Gastrocnemius medialis (tissue), 4 donors: ENCODE data around the gene NAV2.

ENCODE experiments used
- POLR2A ChIP-seq, 2 donors: fragments of 450-650 bp; IDR thresholded peaks; one replicate each; pipeline ENCODE4 v1.6.1; 2017; ENCODE audit warnings: antibody characterized with exemption in 2 of 2, mild to moderate bottlenecking in 2 of 2, moderate library complexity in 2 of 2
- TF ChIP-seq, protein P1 (sequence below), 5 experiments: fragments of 450-650 bp in 3 of 5; fragments of 200-600 bp in 2 of 5; sonication (generic) in 2 of 5; IDR thresholded peaks in 4 of 5; conservative IDR thresholded peaks in 1 of 5; 1 replicate in 4 of 5; 2 replicates in 1 of 5; pipeline ENCODE4 v1.5.1; 2016 to 2019; ENCODE audit warnings: antibody characterized with exemption in 5 of 5, mild to moderate bottlenecking in 3 of 5, moderate library complexity in 3 of 5

DNA sequence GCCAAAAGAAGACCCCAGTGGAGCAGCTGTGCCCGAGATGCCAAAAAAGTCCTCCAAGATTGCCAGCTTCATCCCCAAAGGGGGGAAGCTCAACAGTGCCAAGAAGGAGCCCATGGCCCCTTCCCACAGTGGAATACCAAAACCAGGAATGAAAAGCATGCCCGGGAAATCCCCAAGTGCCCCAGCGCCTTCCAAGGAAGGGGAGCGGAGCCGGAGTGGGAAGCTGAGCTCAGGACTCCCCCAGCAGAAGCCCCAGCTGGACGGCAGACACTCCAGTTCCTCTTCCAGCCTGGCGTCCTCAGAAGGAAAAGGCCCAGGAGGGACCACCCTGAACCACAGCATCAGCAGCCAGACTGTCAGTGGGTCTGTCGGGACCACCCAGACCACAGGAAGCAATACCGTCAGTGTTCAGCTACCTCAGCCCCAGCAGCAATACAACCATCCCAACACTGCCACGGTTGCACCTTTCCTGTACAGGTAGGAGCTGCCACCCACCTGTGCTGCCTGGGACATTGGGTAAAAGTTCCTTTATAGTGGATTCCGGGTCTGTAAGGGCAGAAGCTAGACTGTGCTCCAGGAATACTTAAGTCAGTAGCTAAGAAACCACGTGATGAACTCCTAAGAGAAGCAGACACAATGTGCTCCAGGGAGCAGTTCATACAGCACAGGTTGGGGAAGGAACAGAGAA, 221.3 kb downstream of the NAV2 start:
- TF ChIP-seq, protein P1, sequence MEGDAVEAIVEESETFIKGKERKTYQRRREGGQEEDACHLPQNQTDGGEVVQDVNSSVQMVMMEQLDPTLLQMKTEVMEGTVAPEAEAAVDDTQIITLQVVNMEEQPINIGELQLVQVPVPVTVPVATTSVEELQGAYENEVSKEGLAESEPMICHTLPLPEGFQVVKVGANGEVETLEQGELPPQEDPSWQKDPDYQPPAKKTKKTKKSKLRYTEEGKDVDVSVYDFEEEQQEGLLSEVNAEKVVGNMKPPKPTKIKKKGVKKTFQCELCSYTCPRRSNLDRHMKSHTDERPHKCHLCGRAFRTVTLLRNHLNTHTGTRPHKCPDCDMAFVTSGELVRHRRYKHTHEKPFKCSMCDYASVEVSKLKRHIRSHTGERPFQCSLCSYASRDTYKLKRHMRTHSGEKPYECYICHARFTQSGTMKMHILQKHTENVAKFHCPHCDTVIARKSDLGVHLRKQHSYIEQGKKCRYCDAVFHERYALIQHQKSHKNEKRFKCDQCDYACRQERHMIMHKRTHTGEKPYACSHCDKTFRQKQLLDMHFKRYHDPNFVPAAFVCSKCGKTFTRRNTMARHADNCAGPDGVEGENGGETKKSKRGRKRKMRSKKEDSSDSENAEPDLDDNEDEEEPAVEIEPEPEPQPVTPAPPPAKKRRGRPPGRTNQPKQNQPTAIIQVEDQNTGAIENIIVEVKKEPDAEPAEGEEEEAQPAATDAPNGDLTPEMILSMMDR (IDR thresholded peaks at IDR 0.05 in 4 of 5, conservative IDR thresholded peaks at IDR 0.05 in 1 of 5): no peak
- TF ChIP-seq POLR2A (IDR thresholded peaks at IDR 0.05): no peak
